GM12878 (cell line): ENCODE measurements around the gene WWOX. TPM values are rescaled to one million over a fixed set of nuclear protein-coding genes. Genes with fewer than 3 reads are reported as not detected.

ENCODE experiments used
- ATAC-seq: fragments of 200-7000 bp; cut with Tn5 transposase; 3 replicates; pipeline ENCODE4 v1.9.1; 2020; ENCODE audit warnings: mild to moderate bottlenecking, moderate library complexity
- BruUV-seq: library from RNA; stranded (reverse); fragments of 400-500 nt; replicated peaks from 2 replicates; lab custom pipeline; 2021; lab: Mats Ljungman, UMichigan
- CTCF ChIA-PET: fragments of 300-600 bp; sonication (Branson Sonifier 250); formaldehyde crosslinking; extraction: SDS; loops from one replicate; lab custom pipeline; 2021; ENCODE audit warnings: inconsistent platforms; lab: Yijun Ruan, JAX
- POLR2A ChIA-PET: fragments of 350-600 bp; formaldehyde crosslinking; extraction: SDS; loops from one replicate; lab custom pipeline; 2021; ENCODE audit warnings: inconsistent platforms; lab: Charles Lee
- RAD21 ChIA-PET: fragments of 300-600 bp; sonication (Branson Sonifier 250); formaldehyde crosslinking; loops from one replicate; lab custom pipeline; 2023; ENCODE audit warnings: antibody characterized with exemption; ENCODE audit not compliant: unreplicated experiment; lab: Charles Lee
- SMC1A ChIA-PET: fragments of 300-600 bp; sonication (Branson Sonifier 250); formaldehyde crosslinking; loops from one replicate; lab custom pipeline; 2023; ENCODE audit not compliant: unreplicated experiment, uncharacterized antibody; lab: Charles Lee
- DNase-seq: peaks from one replicate; pipeline ENCODE4 v3.0.0-alpha.2; 2011; ENCODE audit warnings: low read depth, low spot score
- FAIRE-seq: peaks from 3 replicates; lab custom pipeline; 2011; peaks lifted over from hg19 to GRCh38; lab: Jason Lieb, UNC
- H2AFZ ChIP-seq: 2 replicates; pipeline ENCODE4 v1.6.0; 2011; ENCODE audit warnings: low read depth, low read length, control low read depth; ENCODE audit not compliant: control insufficient read depth
- H3K27ac ChIP-seq: 2 replicates; pipeline ENCODE4 v1.5.1; 2011; ENCODE audit warnings: control low read depth; ENCODE audit not compliant: control insufficient read depth, insufficient read depth
- H3K27me3 ChIP-seq, 2 experiments: replicated peaks in 1 of 2; 2 replicates each; pipeline versions ENCODE4 v1.6.0 to v1.6.1; 2011; ENCODE audit warnings: low read length in 1 of 2; ENCODE audit not compliant: control insufficient read depth in 2 of 2, insufficient read depth in 2 of 2
- H3K36me3 ChIP-seq, 2 experiments: 2 replicates each; pipeline ENCODE4 v1.5.1; 2011; ENCODE audit warnings: low read length in 1 of 2; ENCODE audit not compliant: control insufficient read depth in 2 of 2, insufficient read depth in 2 of 2
- H3K4me1 ChIP-seq: 2 replicates; pipeline ENCODE4 v1.6.1; 2011; ENCODE audit warnings: mild to moderate bottlenecking, low read length, moderate library complexity, mixed read lengths; ENCODE audit not compliant: control insufficient read depth, insufficient read depth
- H3K4me2 ChIP-seq: 2 replicates; pipeline ENCODE4 v1.6.0; 2011; ENCODE audit warnings: control low read depth; ENCODE audit not compliant: control insufficient read depth, insufficient read depth
- H3K4me3 ChIP-seq: fragments of 200-600 bp; sonication (generic); 2 replicates; pipeline ENCODE4 v1.5.1; 2016
- H3K79me2 ChIP-seq: 2 replicates; pipeline ENCODE4 v1.6.0; 2011; ENCODE audit warnings: low read length; ENCODE audit not compliant: control insufficient read depth, insufficient read depth
- H3K9ac ChIP-seq: 2 replicates; pipeline ENCODE4 v1.8.0; 2011; ENCODE audit warnings: low read length, control low read depth, mixed read lengths; ENCODE audit not compliant: control insufficient read depth, insufficient read depth
- H3K9me3 ChIP-seq: replicated peaks from 3 replicates; pipeline ENCODE4 v1.5.1; 2011; ENCODE audit warnings: mild to moderate bottlenecking, low read length; ENCODE audit not compliant: control insufficient read depth, insufficient read depth
- H4K20me1 ChIP-seq: 2 replicates; pipeline ENCODE4 v1.6.0; 2011; ENCODE audit not compliant: control insufficient read depth, insufficient read depth
- EED ChIP-seq: sonication (generic); IDR thresholded peaks from 2 replicates; pipeline ENCODE4 v1.6.1; 2016; ENCODE audit warnings: antibody characterized with exemption, low read depth
- EZH2 ChIP-seq: IDR thresholded peaks from 2 replicates; pipeline ENCODE4 v1.6.1; 2012; ENCODE audit warnings: low read depth, mild to moderate bottlenecking, control low read depth, inconsistent platforms, low read length, borderline replicate concordance; ENCODE audit not compliant: control insufficient read depth
- GABPA ChIP-seq: IDR thresholded peaks from 2 replicates; pipeline ENCODE4 v1.6.1; 2014; ENCODE audit warnings: antibody characterized with exemption, low read depth, mild to moderate bottlenecking, inconsistent platforms
- HDAC2 ChIP-seq: fragments of 200-600 bp; sonication (generic); IDR thresholded peaks from 2 replicates; pipeline ENCODE4 v1.6.1; 2017
- IKZF2 ChIP-seq, 2 experiments: fragments of 450-650 bp; IDR thresholded peaks; 2 replicates each; pipeline ENCODE4 v1.6.1; 2017; ENCODE audit warnings: mild to moderate bottlenecking in 2 of 2, moderate library complexity in 2 of 2
- MTA3 ChIP-seq: IDR thresholded peaks from 2 replicates; pipeline ENCODE4 v1.6.1; 2012; ENCODE audit warnings: low read length, inconsistent platforms, borderline replicate concordance
- MXI1 ChIP-seq: fragments of 150-350 bp; IDR thresholded peaks from 2 replicates; pipeline ENCODE4 v1.6.1; 2011; ENCODE audit warnings: low read depth, mild to moderate bottlenecking, inconsistent platforms, low read length, improper control_type of control experiment
- PML ChIP-seq: IDR thresholded peaks from 2 replicates; pipeline ENCODE4 v1.6.1; 2012; ENCODE audit warnings: low read length, inconsistent platforms
- POLR2A ChIP-seq: IDR thresholded peaks from 2 replicates; pipeline ENCODE4 v1.6.1; 2011; ENCODE audit warnings: low read depth, mild to moderate bottlenecking, low read length
- SMC3 ChIP-seq: IDR thresholded peaks from 2 replicates; pipeline ENCODE4 v1.6.1; 2011; ENCODE audit warnings: low read length, improper control_type of control experiment, borderline replicate concordance
- ZSCAN29 ChIP-seq: fragments of 450-650 bp; IDR thresholded peaks from 2 replicates; pipeline ENCODE4 v1.6.1; 2017; ENCODE audit warnings: mild to moderate bottlenecking, moderate library complexity
- WGBS: methylation state at CpG from one replicate; pipeline ENCODE4 v1.1.6; 2016; ENCODE audit warnings: low lambda C conversion rate; ENCODE audit not compliant: insufficient replicate concordance, insufficient coverage; ENCODE audit errors: missing lambda C conversion rate; 5-methylcytosine and 5-hydroxymethylcytosine counted together
- in situ Hi-C: fragments of 300-500 bp; cut with MboI; formaldehyde crosslinking; loops from 9 replicates; pipeline ENCODE4 v1.14.3; 2018; ENCODE audit warnings: mixed read lengths
- intact Hi-C: fragments of 100-400 bp; cut with micrococcal nuclease; formaldehyde crosslinking; loops from one replicate; pipeline ENCODE4 v1.14.2; 2022; ENCODE audit not compliant: unreplicated experiment
- polyA plus RNA-seq, 11 experiments: library from polyadenylated mRNA; depleted of rRNA in 4 of 11; unstranded in 6 of 11; stranded (reverse) in 5 of 11; fragments of >200 nt; fragmentation: Nextera tagmentation in 4 of 11; fragmentation: Illumina TruSeq in 1 of 11; extraction: Ambion mirVana in 4 of 11; extraction: Trizol in 1 of 11; gene quantifications; 1 replicate in 1 of 11; 2 replicates in 10 of 11; pipeline versions ENCODE4 v1.2.1 to v1.2.3, GENCODE V29; 2011 to 2016; ENCODE audit warnings: inconsistent platforms in 2 of 11, missing spikeins in 2 of 11, low read depth in 1 of 11
- total RNA-seq, 4 experiments: library from RNA; depleted of rRNA in 3 of 4; stranded (reverse); fragments of >200 nt in 3 of 4; fragmentation: Illumina TruSeq in 1 of 4; extraction: Trizol in 1 of 4; gene quantifications; 2 replicates each; pipeline versions ENCODE4 v1.2.1 to v1.2.3, GENCODE V29; 2013 to 2021

The WWOX gene
- total and polyA plus RNA-seq, 10 of the 15 experiments (the other 5 are each of a cell fraction or from before 2014, with no cell fraction given), result 2.8 to 24.4 (median 17.8) TPM

DNA sequence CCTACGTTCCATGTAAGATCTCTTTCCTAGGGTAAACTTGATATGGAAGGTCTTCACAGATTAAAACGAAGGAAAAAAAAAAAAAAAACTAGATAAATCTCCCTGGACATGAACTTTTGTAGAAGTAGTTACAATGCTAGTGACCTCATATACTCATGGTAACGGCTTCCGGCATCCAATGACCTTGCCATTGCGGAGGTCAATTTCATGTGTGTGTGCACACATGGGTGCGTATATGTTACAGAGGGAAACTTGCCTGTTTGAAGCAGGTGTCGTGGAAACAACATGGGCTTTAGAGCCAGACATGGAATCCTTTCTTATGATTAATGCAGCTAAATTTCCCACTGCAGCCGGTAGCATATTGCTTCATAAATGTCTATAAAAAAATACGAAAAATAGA is 1065.6 kb downstream of the WWOX start:
- Histone ChIP-seq H3K9ac (no peak overlapping the region), H3K4me3 (no peak overlapping the region), H3K36me3 (no peaks in the 10 kb centered on the region), H3K27me3 (no peaks in the 10 kb centered on the region; a peak in 1 of 4 replicates), H4K20me1 (no peaks in the 10 kb centered on the region), H3K9me3 (no peaks in the 10 kb centered on the region), H3K79me2 (no peaks in the 10 kb centered on the region), H2AFZ (no peak overlapping the region), H3K27ac (no peak overlapping the region), H3K4me1 (no peaks in the 10 kb centered on the region), H3K4me2 (no peak overlapping the region)
- no peak for ATAC-seq
- WGBS, result 59% methylated on average over 9 of the region's 9 CpGs
- no peak for DNase-seq
- BruUV-seq, result no TSS peak
- intact Hi-C loops, result no loop called here
- SMC1A ChIA-PET, result interaction anchor here (2.8 kb wide), 1 partner anchor 10 kb away, joined by 13 read pairs; no protein-coding TSS in a partner anchor
- POLR2A ChIA-PET, result no interaction called here
- no peak for FAIRE-seq
- CTCF ChIA-PET, result no interaction called here
- RAD21 ChIA-PET, result no interaction called here
- no peak for TF ChIP-seq HDAC2
- no peak for TF ChIP-seq PML
- no peak for TF ChIP-seq POLR2A
- TF ChIP-seq EED, result no peak
- no peak for TF ChIP-seq EZH2
- TF ChIP-seq MTA3, result no peak
- TF ChIP-seq MXI1, result no peak
- no peak for TF ChIP-seq SMC3
- no peak for TF ChIP-seq GABPA
- no peak for TF ChIP-seq IKZF2 (IDR thresholded peaks at IDR 0.05)
- TF ChIP-seq ZSCAN29, result no peak
- in situ Hi-C loops, result no loop called here
